ENCODE measurements around the gene RECK.
"Not testable (repeated sequence)": the region's sequence is repeated elsewhere in the genome, so short reads cannot be mapped to it uniquely, and the experiment has no call there.

Gene RECK, protein sequence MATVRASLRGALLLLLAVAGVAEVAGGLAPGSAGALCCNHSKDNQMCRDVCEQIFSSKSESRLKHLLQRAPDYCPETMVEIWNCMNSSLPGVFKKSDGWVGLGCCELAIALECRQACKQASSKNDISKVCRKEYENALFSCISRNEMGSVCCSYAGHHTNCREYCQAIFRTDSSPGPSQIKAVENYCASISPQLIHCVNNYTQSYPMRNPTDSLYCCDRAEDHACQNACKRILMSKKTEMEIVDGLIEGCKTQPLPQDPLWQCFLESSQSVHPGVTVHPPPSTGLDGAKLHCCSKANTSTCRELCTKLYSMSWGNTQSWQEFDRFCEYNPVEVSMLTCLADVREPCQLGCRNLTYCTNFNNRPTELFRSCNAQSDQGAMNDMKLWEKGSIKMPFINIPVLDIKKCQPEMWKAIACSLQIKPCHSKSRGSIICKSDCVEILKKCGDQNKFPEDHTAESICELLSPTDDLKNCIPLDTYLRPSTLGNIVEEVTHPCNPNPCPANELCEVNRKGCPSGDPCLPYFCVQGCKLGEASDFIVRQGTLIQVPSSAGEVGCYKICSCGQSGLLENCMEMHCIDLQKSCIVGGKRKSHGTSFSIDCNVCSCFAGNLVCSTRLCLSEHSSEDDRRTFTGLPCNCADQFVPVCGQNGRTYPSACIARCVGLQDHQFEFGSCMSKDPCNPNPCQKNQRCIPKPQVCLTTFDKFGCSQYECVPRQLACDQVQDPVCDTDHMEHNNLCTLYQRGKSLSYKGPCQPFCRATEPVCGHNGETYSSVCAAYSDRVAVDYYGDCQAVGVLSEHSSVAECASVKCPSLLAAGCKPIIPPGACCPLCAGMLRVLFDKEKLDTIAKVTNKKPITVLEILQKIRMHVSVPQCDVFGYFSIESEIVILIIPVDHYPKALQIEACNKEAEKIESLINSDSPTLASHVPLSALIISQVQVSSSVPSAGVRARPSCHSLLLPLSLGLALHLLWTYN

GRCh38 chr9:36036780-36037548 is at the start of gene RECK:
TSS of gene RECK (plus strand) at chr9:36036913. CDS start at chr9:36036999, 86 bp downstream.
- Histone ChIP-seq H3K27me3 (ENCODE audit: control insufficient read depth, insufficient read depth, low read length) (no peaks in the 10 kb centered on the region), H3K27ac (ENCODE audit: low read length) (no peak within 1 kb of the TSS), H3K9ac (ENCODE audit: low read length) (peak within 1 kb of the TSS; percentile 68), H3K4me1 (ENCODE audit: control insufficient read depth, low read depth, low read length) (peaks cover 4% of the 10 kb centered on the region), H3K4me3 (ENCODE audit: low read length) (peak within 1 kb of the TSS; percentile 82), H3K9me3 (ENCODE audit: control insufficient read depth, low read depth, low read length) (no peaks in the 10 kb centered on the region), H3K36me3 (ENCODE audit: control insufficient read depth, low read depth, low read length) (no peaks in the 10 kb centered on the region)

GRCh38 chr9:35990155-35990554 is 46.6 kb upstream of the RECK start:
- H3K4me1 ChIP-seq (ENCODE audit: control insufficient read depth, low read depth, low read length), result no peaks in the 10 kb centered on the region
- H3K27me3 ChIP-seq (ENCODE audit: control insufficient read depth, insufficient read depth, low read length), result no peaks in the 10 kb centered on the region
- no peak overlapping the region for H3K4me3 ChIP-seq (ENCODE audit: low read length)
- no peak overlapping the region for H3K27ac ChIP-seq (ENCODE audit: low read length)
- H3K9ac ChIP-seq (ENCODE audit: low read length), result no peak overlapping the region
- H3K9me3 ChIP-seq (ENCODE audit: control insufficient read depth, low read depth, low read length), result no peaks in the 10 kb centered on the region
- H3K36me3 ChIP-seq (ENCODE audit: control insufficient read depth, low read depth, low read length), result no peaks in the 10 kb centered on the region

DNA sequence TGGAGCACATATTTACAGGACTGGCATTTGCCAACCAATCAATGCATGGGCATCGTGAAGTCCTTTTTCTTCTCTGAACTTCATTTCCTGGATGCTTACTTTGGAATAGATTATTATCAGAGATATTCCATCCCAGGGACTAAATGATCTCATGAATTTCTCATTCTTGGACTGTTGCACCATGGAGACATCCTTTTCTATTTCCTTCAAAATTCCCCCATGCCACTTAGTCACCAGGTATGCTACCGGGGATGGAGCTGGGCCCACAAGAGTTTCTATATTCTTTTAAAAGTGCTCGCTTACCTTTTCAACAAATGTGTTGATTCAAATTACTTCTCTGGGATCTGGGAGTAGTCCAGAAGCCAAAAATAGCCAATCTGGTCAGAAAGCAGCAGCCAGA is 43.6 kb upstream of the RECK start:
- H3K27me3 ChIP-seq (ENCODE audit: control insufficient read depth, insufficient read depth, low read length); H3K36me3 ChIP-seq (ENCODE audit: control insufficient read depth, low read depth, low read length); H3K4me3 ChIP-seq (ENCODE audit: low read length); H3K9me3 ChIP-seq (ENCODE audit: control insufficient read depth, low read depth, low read length); H3K9ac ChIP-seq (ENCODE audit: low read length); H3K27ac ChIP-seq (ENCODE audit: low read length); H3K4me1 ChIP-seq (ENCODE audit: control insufficient read depth, low read depth, low read length): not testable (repeated sequence)

GRCh38 chr9:35993976-35994720 is 42.6 kb upstream of the RECK start:
- H3K4me1 ChIP-seq (ENCODE audit: control insufficient read depth, low read depth, low read length), result no peaks in the 10 kb centered on the region
- H3K9me3 ChIP-seq (ENCODE audit: control insufficient read depth, low read depth, low read length), result peaks cover 3% of the 10 kb centered on the region
- H3K36me3 ChIP-seq (ENCODE audit: control insufficient read depth, low read depth, low read length), result no peaks in the 10 kb centered on the region
- H3K27ac ChIP-seq (ENCODE audit: low read length), result no peak overlapping the region
- H3K9ac ChIP-seq (ENCODE audit: low read length), result no peak overlapping the region
- no peaks in the 10 kb centered on the region for H3K27me3 ChIP-seq (ENCODE audit: control insufficient read depth, insufficient read depth, low read length)
- H3K4me3 ChIP-seq (ENCODE audit: low read length), result no peak overlapping the region

DNA sequence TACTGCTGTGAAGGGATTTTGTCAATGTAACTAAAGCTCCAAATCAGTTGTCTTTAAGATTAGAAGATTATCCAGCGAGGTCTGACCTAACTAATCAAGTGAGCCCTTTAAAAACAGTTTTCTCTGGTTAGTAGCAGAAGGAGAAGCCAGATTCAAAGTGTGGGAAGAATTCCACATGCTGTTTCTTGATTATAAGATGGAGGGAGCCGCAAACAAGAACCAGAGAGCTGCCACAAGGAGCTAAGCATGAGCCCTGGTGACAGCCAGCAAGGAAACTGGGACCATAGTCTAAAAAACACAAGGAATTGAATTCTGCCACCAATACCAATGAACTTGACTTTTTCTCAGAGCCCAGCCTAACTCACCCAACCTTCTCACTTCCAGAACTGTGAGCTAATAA is 41.8 kb upstream of the RECK start:
- H3K4me1 ChIP-seq (ENCODE audit: control insufficient read depth, low read depth, low read length), result no peaks in the 10 kb centered on the region
- H3K27ac ChIP-seq (ENCODE audit: low read length), result no peak overlapping the region
- H3K4me3 ChIP-seq (ENCODE audit: low read length), result no peak overlapping the region
- no peaks in the 10 kb centered on the region for H3K36me3 ChIP-seq (ENCODE audit: control insufficient read depth, low read depth, low read length)
- no peaks in the 10 kb centered on the region for H3K27me3 ChIP-seq (ENCODE audit: control insufficient read depth, insufficient read depth, low read length)
- peaks cover 3% of the 10 kb centered on the region for H3K9me3 ChIP-seq (ENCODE audit: control insufficient read depth, low read depth, low read length)
- H3K9ac ChIP-seq (ENCODE audit: low read length), result no peak overlapping the region

DNA sequence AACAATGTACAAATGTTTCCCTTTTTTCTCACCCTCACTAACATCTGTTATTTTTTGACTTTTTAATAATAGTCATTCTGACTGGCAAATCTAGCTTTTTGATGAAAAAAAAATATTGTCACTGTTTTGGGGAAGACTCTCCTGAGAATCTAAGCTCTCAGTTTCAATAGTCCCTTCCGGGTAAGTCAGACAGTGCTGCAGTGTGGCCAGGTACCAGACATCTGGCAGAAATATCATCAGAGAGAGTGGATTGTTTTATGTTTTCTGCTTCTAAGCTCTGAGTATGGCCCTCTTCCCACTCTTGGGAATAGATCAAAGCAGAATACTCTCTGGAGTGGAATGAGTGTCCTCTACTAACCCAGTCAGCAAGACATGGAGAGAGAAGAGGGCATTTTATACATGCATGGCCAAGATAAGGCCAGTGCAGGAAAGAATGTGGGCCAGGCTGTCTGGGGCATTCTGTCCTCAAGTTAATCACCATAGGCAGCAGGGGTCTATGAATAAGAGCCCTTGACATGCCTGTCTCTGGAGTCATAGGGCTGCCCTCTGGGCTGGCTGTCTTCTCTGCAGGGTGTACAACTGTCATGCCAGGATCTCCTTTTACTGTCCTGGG is 40.2 kb upstream of the RECK start:
- H3K4me3 ChIP-seq (ENCODE audit: low read length), result no peak overlapping the region
- no peaks in the 10 kb centered on the region for H3K27me3 ChIP-seq (ENCODE audit: control insufficient read depth, insufficient read depth, low read length)
- H3K27ac ChIP-seq (ENCODE audit: low read length), result no peak overlapping the region
- H3K36me3 ChIP-seq (ENCODE audit: control insufficient read depth, low read depth, low read length), result no peaks in the 10 kb centered on the region
- H3K9ac ChIP-seq (ENCODE audit: low read length), result no peak overlapping the region
- peaks cover 3% of the 10 kb centered on the region for H3K9me3 ChIP-seq (ENCODE audit: control insufficient read depth, low read depth, low read length)
- H3K4me1 ChIP-seq (ENCODE audit: control insufficient read depth, low read depth, low read length), result no peaks in the 10 kb centered on the region

DNA sequence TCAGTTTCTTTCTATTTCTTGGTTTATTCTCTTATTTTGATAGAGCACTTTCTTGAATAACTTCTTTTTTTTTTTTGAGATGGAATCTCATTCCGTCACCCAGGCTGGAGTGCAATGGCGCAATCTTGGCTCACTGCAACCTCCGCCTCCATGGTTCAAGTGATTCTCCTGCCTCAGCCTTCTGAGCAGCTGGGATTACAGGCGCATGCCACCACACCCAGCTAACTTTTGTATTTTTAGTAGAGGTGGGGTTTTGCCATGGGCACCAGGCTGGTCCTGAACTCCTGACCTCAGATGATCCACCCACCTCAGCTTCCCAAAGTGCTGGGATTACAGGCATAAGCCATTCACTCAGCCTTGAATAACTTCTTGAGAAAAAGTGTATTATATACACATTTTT is 39.7 kb upstream of the RECK start:
- H3K27ac ChIP-seq (ENCODE audit: low read length); H3K9me3 ChIP-seq (ENCODE audit: control insufficient read depth, low read depth, low read length); H3K36me3 ChIP-seq (ENCODE audit: control insufficient read depth, low read depth, low read length); H3K4me1 ChIP-seq (ENCODE audit: control insufficient read depth, low read depth, low read length); H3K9ac ChIP-seq (ENCODE audit: low read length); H3K27me3 ChIP-seq (ENCODE audit: control insufficient read depth, insufficient read depth, low read length); H3K4me3 ChIP-seq (ENCODE audit: low read length): not testable (repeated sequence)

- H3K9me3 ChIP-seq (ENCODE audit: control insufficient read depth, low read depth, low read length), result peaks cover 3% of the 10 kb centered on the region
- H3K27me3 ChIP-seq (ENCODE audit: control insufficient read depth, insufficient read depth, low read length), result no peaks in the 10 kb centered on the region
- H3K4me1 ChIP-seq (ENCODE audit: control insufficient read depth, low read depth, low read length), result no peaks in the 10 kb centered on the region
- no peak overlapping the region for H3K4me3 ChIP-seq (ENCODE audit: low read length)
- no peak overlapping the region for H3K27ac ChIP-seq (ENCODE audit: low read length)
- H3K9ac ChIP-seq (ENCODE audit: low read length), result no peak overlapping the region
- no peaks in the 10 kb centered on the region for H3K36me3 ChIP-seq (ENCODE audit: control insufficient read depth, low read depth, low read length)
Measured at GRCh38 chr9:35998333-35998732, 38.4 kb upstream of the RECK start.

GRCh38 chr9:36005891-36006290 is 30.8 kb upstream of the RECK start:
- Histone ChIP-seq H3K9me3 (ENCODE audit: control insufficient read depth, low read depth, low read length) (no peaks in the 10 kb centered on the region), H3K27ac (ENCODE audit: low read length) (no peak overlapping the region), H3K4me3 (ENCODE audit: low read length) (no peak overlapping the region), H3K36me3 (ENCODE audit: control insufficient read depth, low read depth, low read length) (no peaks in the 10 kb centered on the region), H3K4me1 (ENCODE audit: control insufficient read depth, low read depth, low read length) (no peaks in the 10 kb centered on the region), H3K27me3 (ENCODE audit: control insufficient read depth, insufficient read depth, low read length) (peaks cover 18% of the 10 kb centered on the region), H3K9ac (ENCODE audit: low read length) (no peak overlapping the region)

DNA sequence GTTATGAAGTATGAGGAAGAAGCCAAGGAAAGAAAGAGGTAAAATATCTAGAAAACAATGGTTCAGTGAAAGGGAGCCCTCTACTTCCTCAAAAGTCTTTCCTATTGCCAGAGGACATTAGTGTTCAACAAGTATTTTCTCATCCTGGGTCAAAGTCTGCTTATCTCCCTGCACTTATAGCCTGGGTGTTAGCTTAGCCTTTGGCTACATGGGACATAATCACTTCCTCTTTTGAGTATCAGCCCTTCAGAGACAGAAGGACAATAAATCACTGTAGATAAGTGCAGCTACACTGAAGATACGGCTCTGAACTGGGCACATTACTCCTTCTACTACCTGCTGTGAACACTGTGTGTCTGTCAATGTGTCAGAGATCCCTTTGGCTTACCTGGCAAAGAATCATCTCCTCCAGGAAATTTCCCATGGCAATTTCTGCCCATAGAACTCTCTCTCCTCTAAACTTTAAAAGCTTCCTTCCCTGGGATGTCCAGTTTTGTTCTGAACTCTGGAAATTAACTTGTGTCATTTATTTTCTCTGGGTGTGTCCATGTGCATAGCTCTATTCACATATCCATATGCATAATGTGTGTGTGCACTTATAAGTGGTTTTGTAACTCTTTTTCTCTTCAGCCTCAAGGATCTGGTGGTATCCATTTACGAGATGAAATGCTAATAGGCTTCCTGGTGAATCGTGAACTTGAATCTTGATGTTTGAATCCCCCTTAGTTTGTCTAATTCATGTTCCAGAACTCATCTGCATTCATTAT is 30.0 kb upstream of the RECK start:
- Histone ChIP-seq H3K4me1 (ENCODE audit: control insufficient read depth, low read depth, low read length) (no peaks in the 10 kb centered on the region), H3K4me3 (ENCODE audit: low read length) (no peak overlapping the region), H3K9me3 (ENCODE audit: control insufficient read depth, low read depth, low read length) (no peaks in the 10 kb centered on the region), H3K9ac (ENCODE audit: low read length) (no peak overlapping the region), H3K27ac (ENCODE audit: low read length) (no peak overlapping the region), H3K36me3 (ENCODE audit: control insufficient read depth, low read depth, low read length) (no peaks in the 10 kb centered on the region), H3K27me3 (ENCODE audit: control insufficient read depth, insufficient read depth, low read length) (peaks cover 18% of the 10 kb centered on the region)
